ENCODE data around the gene NSMCE4A. TPM values are rescaled to one million over a fixed set of nuclear protein-coding genes. Genes with fewer than 3 reads are reported as not detected.

The NSMCE4A gene
- total and polyA plus RNA-seq, 2 experiments from 2014 or later: 44.5 to 67.6 TPM

DNA sequence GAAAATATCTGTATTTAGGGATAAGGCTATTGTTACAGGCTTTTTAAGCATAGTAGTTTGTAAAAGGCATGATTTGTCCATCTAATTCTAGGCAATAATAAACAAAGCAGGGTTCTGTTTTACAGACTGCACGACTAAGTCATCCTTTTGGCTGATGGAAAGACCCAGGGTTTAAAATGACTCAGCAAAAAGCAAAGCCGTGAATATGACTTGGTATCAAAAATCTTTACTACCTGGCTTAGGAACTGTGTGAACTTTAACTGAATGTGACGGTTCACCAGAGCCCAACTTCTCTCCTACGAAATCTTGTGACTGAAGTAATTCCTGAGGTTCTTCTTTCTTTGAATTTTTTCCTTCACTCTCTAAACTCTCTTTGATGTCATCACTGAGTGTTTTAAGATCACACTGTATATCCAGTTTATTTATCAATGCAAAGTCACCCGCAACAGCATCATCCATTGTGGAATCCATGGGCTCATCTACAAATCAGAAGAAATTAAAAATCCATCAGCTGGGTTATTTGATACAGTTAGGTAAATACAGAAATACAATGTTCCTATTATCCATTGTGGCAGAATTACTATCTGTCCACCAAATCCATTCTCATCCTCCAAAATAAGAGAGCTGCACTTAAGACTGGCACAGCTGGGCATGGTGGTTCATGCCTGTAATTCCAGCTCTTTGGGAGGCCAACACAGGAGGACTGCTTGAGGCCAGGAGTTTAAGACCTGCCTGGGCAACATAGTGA lies 64.2 kb downstream of the NSMCE4A start:
- Histone ChIP-seq H2AFZ (no peak overlapping the region), H3K4me3 (no peak overlapping the region), H3K27me3 (no peaks in the 10 kb centered on the region), H3K4me1 (ENCODE audit: insufficient read depth) (no peaks in the 10 kb centered on the region), H3K9me2 (replicated peaks; ENCODE audit: insufficient read depth) (no peaks in the 10 kb centered on the region), H4K20me1 (ENCODE audit: insufficient read depth, poor library complexity, severe bottlenecking) (no peaks in the 10 kb centered on the region), H3K4me2 (no peak overlapping the region), H3K9me3 (ENCODE audit: low read depth) (no peaks in the 10 kb centered on the region), H3K36me3 (replicated peaks; ENCODE audit: insufficient read depth, low read depth) (no peaks in the 10 kb centered on the region), H3K79me2 (peaks cover 54% of the 10 kb centered on the region), H3K27ac (peak overlapping the region; percentile 0)
- TF ChIP-seq EZH2phosphoT487 (IDR thresholded peaks at IDR 0.05; ENCODE audit: low read depth, severe bottlenecking, unreplicated experiment): no peak
- TF ChIP-seq EZH2 (IDR thresholded peaks at IDR 0.05; ENCODE audit: borderline replicate concordance): no peak
- TF ChIP-seq, protein P1, sequence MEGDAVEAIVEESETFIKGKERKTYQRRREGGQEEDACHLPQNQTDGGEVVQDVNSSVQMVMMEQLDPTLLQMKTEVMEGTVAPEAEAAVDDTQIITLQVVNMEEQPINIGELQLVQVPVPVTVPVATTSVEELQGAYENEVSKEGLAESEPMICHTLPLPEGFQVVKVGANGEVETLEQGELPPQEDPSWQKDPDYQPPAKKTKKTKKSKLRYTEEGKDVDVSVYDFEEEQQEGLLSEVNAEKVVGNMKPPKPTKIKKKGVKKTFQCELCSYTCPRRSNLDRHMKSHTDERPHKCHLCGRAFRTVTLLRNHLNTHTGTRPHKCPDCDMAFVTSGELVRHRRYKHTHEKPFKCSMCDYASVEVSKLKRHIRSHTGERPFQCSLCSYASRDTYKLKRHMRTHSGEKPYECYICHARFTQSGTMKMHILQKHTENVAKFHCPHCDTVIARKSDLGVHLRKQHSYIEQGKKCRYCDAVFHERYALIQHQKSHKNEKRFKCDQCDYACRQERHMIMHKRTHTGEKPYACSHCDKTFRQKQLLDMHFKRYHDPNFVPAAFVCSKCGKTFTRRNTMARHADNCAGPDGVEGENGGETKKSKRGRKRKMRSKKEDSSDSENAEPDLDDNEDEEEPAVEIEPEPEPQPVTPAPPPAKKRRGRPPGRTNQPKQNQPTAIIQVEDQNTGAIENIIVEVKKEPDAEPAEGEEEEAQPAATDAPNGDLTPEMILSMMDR (IDR thresholded peaks at IDR 0.05; ENCODE audit: poor library complexity): no peak
- DNase-seq (ENCODE audit: low spot score): no peak
- 54% methylated on average over 5 of the region's 5 CpGs for WGBS (ENCODE audit: low lambda C conversion rate, missing lambda C conversion rate)

Small RNA genes lying within 50 kb of the gene (small RNA-seq; reads per million reads assigned to genes)
- gene RF02219: not detected

Other genes starting within 250 kb of the NSMCE4A start
- 41.7 and 48.9 TPM in 2 replicates for gene ATE1, start 47.2 kb downstream of the NSMCE4A start, total RNA-seq
- gene ATE1, start 47.2 kb downstream of the NSMCE4A start, polyA plus RNA-seq: 13.0 and 16.9 TPM in 2 replicates
- 20.0 and 24.1 TPM in 2 replicates for gene TACC2, start 13.9 kb upstream of the NSMCE4A start, total RNA-seq
- 34.6 and 35.7 TPM in 2 replicates for gene TACC2, start 13.9 kb upstream of the NSMCE4A start, polyA plus RNA-seq